ENCODE measurements around the gene SUCO.

- TF ChIP-seq, protein P1, sequence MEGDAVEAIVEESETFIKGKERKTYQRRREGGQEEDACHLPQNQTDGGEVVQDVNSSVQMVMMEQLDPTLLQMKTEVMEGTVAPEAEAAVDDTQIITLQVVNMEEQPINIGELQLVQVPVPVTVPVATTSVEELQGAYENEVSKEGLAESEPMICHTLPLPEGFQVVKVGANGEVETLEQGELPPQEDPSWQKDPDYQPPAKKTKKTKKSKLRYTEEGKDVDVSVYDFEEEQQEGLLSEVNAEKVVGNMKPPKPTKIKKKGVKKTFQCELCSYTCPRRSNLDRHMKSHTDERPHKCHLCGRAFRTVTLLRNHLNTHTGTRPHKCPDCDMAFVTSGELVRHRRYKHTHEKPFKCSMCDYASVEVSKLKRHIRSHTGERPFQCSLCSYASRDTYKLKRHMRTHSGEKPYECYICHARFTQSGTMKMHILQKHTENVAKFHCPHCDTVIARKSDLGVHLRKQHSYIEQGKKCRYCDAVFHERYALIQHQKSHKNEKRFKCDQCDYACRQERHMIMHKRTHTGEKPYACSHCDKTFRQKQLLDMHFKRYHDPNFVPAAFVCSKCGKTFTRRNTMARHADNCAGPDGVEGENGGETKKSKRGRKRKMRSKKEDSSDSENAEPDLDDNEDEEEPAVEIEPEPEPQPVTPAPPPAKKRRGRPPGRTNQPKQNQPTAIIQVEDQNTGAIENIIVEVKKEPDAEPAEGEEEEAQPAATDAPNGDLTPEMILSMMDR (IDR thresholded peaks at IDR 0.05; ENCODE audit: poor library complexity): no peak
- TF ChIP-seq EZH2 (IDR thresholded peaks at IDR 0.05; ENCODE audit: borderline replicate concordance) (no peak), EZH2phosphoT487 (IDR thresholded peaks at IDR 0.05; ENCODE audit: low read depth, severe bottlenecking, unreplicated experiment) (no peak)
Measured at GRCh38 chr1:172567720-172568119, 34.8 kb downstream of the SUCO start.
